DLD1 (cell line): ENCODE results near the gene DNAJC4.

Source experiments
- in situ Hi-C: cut with HindIII; loops from 2 replicates; pipeline ENCODE4 v1.10.0; 2017; ENCODE audit warnings: low sequenced_read_pairs

Gene DNAJC4

GRCh38 chr11:64255135-64256128 is 25.1 kb downstream of the DNAJC4 start:
- in situ Hi-C loops = no loop called here

GRCh38 chr11:64256300-64256699 is 26.0 kb downstream of the DNAJC4 start:
- in situ Hi-C loops = no loop called here

GRCh38 chr11:64258356-64258755 is 28.0 kb downstream of the DNAJC4 start:
- in situ Hi-C loops = no loop called here

GRCh38 chr11:64258946-64259532 is 28.7 kb downstream of the DNAJC4 start:
- in situ Hi-C loops = no loop called here

- in situ Hi-C loops = no loop called here
These were observed 29.3 kb downstream of the DNAJC4 start for GRCh38 chr11:64259533-64260067.

- in situ Hi-C loops = no loop called here
These were observed 29.9 kb downstream of the DNAJC4 start for GRCh38 chr11:64260147-64260708.

- in situ Hi-C loops = no loop called here
These were observed 31.3 kb downstream of the DNAJC4 start for GRCh38 chr11:64261556-64262080.

GRCh38 chr11:64262271-64263002 is 32.1 kb downstream of the DNAJC4 start:
- in situ Hi-C loops = no loop called here

GRCh38 chr11:64263021-64263946 is 32.9 kb downstream of the DNAJC4 start:
- in situ Hi-C loops = no loop called here

GRCh38 chr11:64263947-64264317 is 33.6 kb downstream of the DNAJC4 start:
- in situ Hi-C loops = no loop called here

GRCh38 chr11:64264371-64264852 is 34.1 kb downstream of the DNAJC4 start:
- in situ Hi-C loops = no loop called here

- in situ Hi-C loops = no loop called here
These were observed 35.1 kb downstream of the DNAJC4 start for GRCh38 chr11:64265176-64266160.

GRCh38 chr11:64266339-64266738 is 36.0 kb downstream of the DNAJC4 start:
- in situ Hi-C loops = no loop called here

GRCh38 chr11:64267207-64267945 is 37.0 kb downstream of the DNAJC4 start:
- in situ Hi-C loops = no loop called here

- in situ Hi-C loops = no loop called here
These were observed 37.9 kb downstream of the DNAJC4 start for GRCh38 chr11:64268025-64268892.

GRCh38 chr11:64268893-64269539 is 38.7 kb downstream of the DNAJC4 start:
- in situ Hi-C loops = no loop called here
